OCI-LY7 (cell line): ENCODE results near the gene GREM1. TPM values are rescaled to one million over a fixed set of nuclear protein-coding genes. Genes with fewer than 3 reads are reported as not detected.

Source experiments
- BruUV-seq: library from RNA; stranded (reverse); fragments of 400-500 nt; replicated peaks from 2 replicates; lab custom pipeline; 2021; lab: Mats Ljungman, UMichigan
- CTCF ChIA-PET: fragments of 300-600 bp; sonication (Branson Sonifier 250); formaldehyde crosslinking; loops from one replicate; lab custom pipeline; 2022; ENCODE audit warnings: antibody characterized with exemption; ENCODE audit not compliant: unreplicated experiment; lab: Charles Lee
- POLR2A ChIA-PET: fragments of 300-600 bp; sonication (Branson Sonifier 250); formaldehyde crosslinking; loops from one replicate; lab custom pipeline; 2022; ENCODE audit warnings: antibody characterized with exemption; lab: Charles Lee
- DNase-seq: peaks from one replicate; pipeline ENCODE4 v3.0.0-alpha.2; 2015; ENCODE audit warnings: low spot score
- H2AFZ ChIP-seq: fragments of 200-600 bp; sonication (generic), shearing (Covaris generic); 2 replicates; pipeline ENCODE4 v1.6.1; 2014; ENCODE audit warnings: mild to moderate bottlenecking, antibody characterized with exemption, low read length, moderate library complexity
- H3K27ac ChIP-seq: fragments of 200-600 bp; sonication (generic); 2 replicates; pipeline ENCODE4 v1.5.1; 2014; ENCODE audit warnings: mixed run types, low read depth, mild to moderate bottlenecking, moderate library complexity, low read length, inconsistent platforms; ENCODE audit not compliant: poor library complexity, severe bottlenecking
- H3K36me3 ChIP-seq: fragments of 200-600 bp; sonication (generic); 2 replicates; pipeline ENCODE4 v1.6.1; 2014; ENCODE audit warnings: mild to moderate bottlenecking, antibody characterized with exemption, low read length, moderate library complexity, mixed read lengths; ENCODE audit not compliant: insufficient read depth
- H3K4me1 ChIP-seq: fragments of 200-600 bp; sonication (generic); 2 replicates; pipeline ENCODE4 v1.5.1; 2014; ENCODE audit warnings: mild to moderate bottlenecking, low read length; ENCODE audit not compliant: insufficient read depth, poor library complexity, severe bottlenecking
- H3K4me2 ChIP-seq: fragments of 200-600 bp; sonication (generic); 2 replicates; pipeline ENCODE4 v1.6.1; 2014; ENCODE audit warnings: mild to moderate bottlenecking, low read length
- H3K4me3 ChIP-seq: fragments of 200-600 bp; sonication (generic); 2 replicates; pipeline ENCODE4 v1.5.1; 2014; ENCODE audit warnings: mild to moderate bottlenecking, low read depth, low read length; ENCODE audit not compliant: poor library complexity, severe bottlenecking
- H3K79me2 ChIP-seq: fragments of 200-600 bp; sonication (generic); 2 replicates; pipeline ENCODE4 v1.6.1; 2016; ENCODE audit warnings: low read depth, mild to moderate bottlenecking, low read length, moderate library complexity, mixed read lengths; ENCODE audit not compliant: insufficient read depth
- H3K9me2 ChIP-seq: fragments of 200-600 bp; sonication (generic); 2 replicates; pipeline ENCODE4 v1.6.1; 2016; ENCODE audit warnings: mild to moderate bottlenecking, low read length, mixed read lengths; ENCODE audit not compliant: insufficient read depth
- H3K9me3 ChIP-seq: fragments of 200-600 bp; sonication (generic); 2 replicates; pipeline ENCODE4 v1.6.1; 2014; ENCODE audit warnings: mild to moderate bottlenecking, mixed run types, low read length, mixed read lengths
- H4K20me1 ChIP-seq: fragments of 200-600 bp; sonication (generic); 2 replicates; pipeline ENCODE4 v1.6.1; 2014; ENCODE audit warnings: mild to moderate bottlenecking, antibody characterized with exemption, low read length, moderate library complexity, mixed read lengths; ENCODE audit not compliant: insufficient read depth
- CTCF ChIP-seq: fragments of 200-600 bp; sonication (generic); conservative IDR thresholded peaks from 2 replicates; pipeline ENCODE4 v1.5.1; 2014; ENCODE audit warnings: mild to moderate bottlenecking, antibody characterized with exemption, low read length, moderate library complexity, mixed read lengths
- EZH2phosphoT487 ChIP-seq: fragments of 200-600 bp; sonication (generic); IDR thresholded peaks from 2 replicates; pipeline ENCODE4 v1.6.1; 2018; ENCODE audit warnings: low read depth, borderline replicate concordance, mild to moderate bottlenecking, mixed run types, antibody characterized with exemption, low read length, moderate library complexity, mixed read lengths
- intact Hi-C: fragments of 100-400 bp; cut with micrococcal nuclease; formaldehyde crosslinking; loops from one replicate; pipeline ENCODE4 v1.10.0; 2022; ENCODE audit not compliant: unreplicated experiment
- total RNA-seq, 2 experiments: library from RNA; depleted of rRNA in 1 of 2; stranded (reverse); fragments of >200 nt in 1 of 2; shearing (Covaris generic) in 1 of 2; gene quantifications; 2 replicates each; pipeline ENCODE4 v1.2.3, GENCODE V29; 2014 to 2022

The GREM1 gene
- total RNA-seq, 2 experiments from 2014 or later: not detected

GRCh38 chr15:32757426-32757825 is 39.6 kb downstream of the GREM1 start:
- POLR2A ChIA-PET: no interaction called here

GRCh38 chr15:32763295-32763694 is 45.5 kb downstream of the GREM1 start:
- Histone ChIP-seq H3K4me1 (no peaks in the 10 kb centered on the region), H3K9me3 (no peaks in the 10 kb centered on the region), H3K79me2 (no peaks in the 10 kb centered on the region), H4K20me1 (no peaks in the 10 kb centered on the region), H2AFZ (no peak overlapping the region), H3K27ac (no peak overlapping the region), H3K36me3 (no peaks in the 10 kb centered on the region), H3K4me3 (no peak overlapping the region), H3K4me2 (no peak overlapping the region), H3K9me2 (no peaks in the 10 kb centered on the region)
- intact Hi-C loops: no loop called here
- no peak for DNase-seq
- ChIA-PET CTCF (no interaction called here), POLR2A (interaction anchor here (0.6 kb wide), 1 partner anchor 195 kb away, joined by 3 read pairs; no protein-coding TSS in a partner anchor)
- BruUV-seq: no TSS peak
- no peak for TF ChIP-seq CTCF
- TF ChIP-seq EZH2phosphoT487: no peak

More at GRCh38 chr15:32757426-32757825, 39.6 kb downstream of the GREM1 start:
- DNase-seq: no peak
- Histone ChIP-seq H3K4me3 (no peak overlapping the region), H3K27ac (no peak overlapping the region), H3K4me1 (no peaks in the 10 kb centered on the region), H3K36me3 (no peaks in the 10 kb centered on the region), H3K79me2 (no peaks in the 10 kb centered on the region), H3K9me2 (no peaks in the 10 kb centered on the region), H3K4me2 (no peak overlapping the region), H3K9me3 (no peaks in the 10 kb centered on the region), H2AFZ (no peak overlapping the region), H4K20me1 (no peaks in the 10 kb centered on the region)
- BruUV-seq: no TSS peak
- no peak for TF ChIP-seq EZH2phosphoT487
- TF ChIP-seq CTCF: no peak
- intact Hi-C loops: no loop called here
- CTCF ChIA-PET: no interaction called here

GRCh38 chr15:32765236-32765635 is 47.4 kb downstream of the GREM1 start:
- no peak for DNase-seq
- H2AFZ ChIP-seq: no peak overlapping the region
- no peak overlapping the region for H3K4me3 ChIP-seq
- CTCF ChIA-PET: no interaction called here
- H3K9me2 ChIP-seq: no peaks in the 10 kb centered on the region
- H3K4me1 ChIP-seq: no peaks in the 10 kb centered on the region
- H4K20me1 ChIP-seq: no peaks in the 10 kb centered on the region
- BruUV-seq: no TSS peak
- no peak for TF ChIP-seq CTCF
- no peaks in the 10 kb centered on the region for H3K36me3 ChIP-seq
- H3K9me3 ChIP-seq: no peaks in the 10 kb centered on the region
- intact Hi-C loops: no loop called here
- no peak overlapping the region for H3K4me2 ChIP-seq
- no peaks in the 10 kb centered on the region for H3K79me2 ChIP-seq
- H3K27ac ChIP-seq: no peak overlapping the region
- POLR2A ChIA-PET: no interaction called here
